NCI-H2227 treated with DMSO at 0.1 percent for 48 hours (cell line): ENCODE data around the gene COL4A6.

ENCODE experiments used
- DNase-seq: peaks from one replicate; lab custom pipeline; 2025; lab: John Stamatoyannopoulos, UW

COL4A6 gene

DNA sequence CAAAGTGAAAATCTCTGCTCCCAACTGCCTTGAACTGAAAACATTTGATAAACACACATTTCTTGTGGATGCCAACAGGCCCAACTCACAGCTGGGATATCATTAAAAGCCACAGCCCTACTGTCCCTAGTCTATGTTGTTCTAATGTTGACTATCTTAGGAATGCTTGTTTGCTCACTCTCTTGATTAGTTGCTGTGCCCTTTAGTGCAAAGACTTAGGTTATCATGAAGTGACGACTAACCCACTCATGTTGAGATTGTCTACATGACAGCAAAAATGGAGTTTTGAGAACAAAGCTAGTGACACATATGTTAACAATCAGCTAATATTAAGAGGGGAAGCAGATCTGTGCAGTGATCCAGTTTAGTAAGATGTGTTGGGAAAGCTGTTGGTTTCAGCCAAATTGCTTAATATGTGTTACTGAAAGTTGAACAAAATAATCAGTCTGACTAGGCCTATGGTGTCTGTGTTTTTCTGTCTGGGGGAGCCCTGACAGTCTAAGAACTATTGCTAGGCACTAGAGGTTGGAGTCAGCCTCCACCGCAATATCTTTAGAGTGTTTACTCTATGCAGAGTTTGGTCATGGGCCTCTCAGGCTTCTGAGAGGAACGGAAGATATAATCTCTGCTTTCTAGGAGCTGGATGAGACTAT lies 221.2 kb downstream of the COL4A6 start:
- DNase-seq: no peak

DNA sequence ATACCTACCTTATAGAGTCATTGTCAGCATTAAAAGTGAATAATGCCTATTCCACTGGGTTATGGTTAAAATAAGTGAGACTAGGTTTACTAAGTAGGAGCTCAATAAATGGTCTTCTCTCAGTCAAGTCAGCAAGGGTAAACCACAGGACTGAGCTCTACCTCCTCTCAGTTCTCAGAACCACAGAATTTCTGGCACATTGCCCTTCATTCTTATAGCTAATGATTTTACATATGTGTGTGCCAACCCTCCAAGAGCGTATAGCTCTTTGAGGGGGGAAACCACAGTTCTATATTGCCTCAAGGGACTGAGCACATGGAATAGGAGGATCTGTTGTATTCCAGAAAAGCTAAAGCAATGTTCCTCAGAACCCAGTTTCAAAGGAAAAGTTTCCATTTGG lies 221.8 kb downstream of the COL4A6 start:
- no peak for DNase-seq

DNA sequence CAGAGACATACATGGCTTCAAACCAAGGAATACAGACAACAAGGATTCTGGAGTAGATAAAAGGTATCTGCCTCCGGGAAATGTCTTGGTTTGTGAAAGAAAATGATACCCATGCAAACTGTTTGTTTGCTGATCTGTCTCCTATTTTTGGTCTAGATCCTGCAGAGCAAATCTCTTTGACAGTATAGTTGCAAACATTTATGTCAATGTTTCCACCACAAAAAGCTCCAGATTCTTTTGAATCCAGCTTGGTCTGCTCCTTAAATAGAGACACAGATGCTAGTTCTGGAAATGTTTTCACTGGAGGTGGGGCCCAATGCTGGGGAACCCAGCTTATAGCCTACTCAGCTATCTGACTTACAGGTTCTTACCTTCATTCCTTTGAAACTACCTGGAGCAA lies 226.9 kb downstream of the COL4A6 start:
- DNase-seq: no peak

GRCh38 chrX:108209006-108209554 lies 229.1 kb downstream of the COL4A6 start:
- no peak for DNase-seq

GRCh38 chrX:108203540-108203939 lies 234.7 kb downstream of the COL4A6 start:
- DNase-seq: no peak

GRCh38 chrX:108199691-108200090 lies 238.5 kb downstream of the COL4A6 start:
- DNase-seq: peak; percentile 3

DNA sequence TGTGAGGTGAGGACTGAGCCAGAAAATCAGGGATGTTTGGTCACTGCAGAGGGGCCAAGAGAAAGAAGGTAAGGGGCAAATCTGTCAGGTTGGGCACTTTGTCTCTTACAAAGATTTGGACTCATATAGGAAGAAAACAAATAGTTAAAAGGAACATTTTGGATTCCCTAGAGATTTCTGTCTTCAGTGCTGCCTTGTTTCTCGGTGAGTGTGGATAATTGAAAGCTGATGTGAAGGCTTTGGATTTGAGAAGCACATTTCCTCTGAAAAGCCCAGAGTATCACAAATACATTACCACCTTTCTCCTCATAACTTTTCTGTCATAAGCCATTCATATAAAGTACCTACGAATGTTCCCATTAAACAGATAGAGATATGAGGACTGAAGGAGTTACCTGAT lies 239.2 kb downstream of the COL4A6 start:
- DNase-seq: no peak

DNA sequence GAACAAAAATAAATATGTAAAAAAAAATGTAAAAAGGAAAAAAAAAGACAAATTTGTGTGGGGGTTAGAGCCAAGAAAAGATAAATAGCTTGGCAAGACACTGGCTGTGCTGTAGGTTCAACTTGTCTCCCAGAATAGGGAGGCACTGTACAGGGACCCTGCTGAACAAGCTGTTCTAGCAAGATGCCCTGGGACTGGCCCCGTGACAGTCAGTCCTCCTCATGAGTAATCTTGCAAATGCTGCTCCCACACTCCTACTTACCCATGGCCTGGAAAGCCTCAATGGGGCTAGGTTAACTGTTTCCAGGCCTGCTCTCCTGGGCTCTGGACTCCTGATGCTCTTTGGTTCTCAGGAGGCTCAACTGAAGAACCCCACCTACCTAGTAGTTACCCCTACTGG lies 239.8 kb downstream of the COL4A6 start:
- DNase-seq: no peak

- DNase-seq: no peak
Observed at GRCh38 chrX:108186811-108187210, 251.4 kb downstream of the COL4A6 start.

DNA sequence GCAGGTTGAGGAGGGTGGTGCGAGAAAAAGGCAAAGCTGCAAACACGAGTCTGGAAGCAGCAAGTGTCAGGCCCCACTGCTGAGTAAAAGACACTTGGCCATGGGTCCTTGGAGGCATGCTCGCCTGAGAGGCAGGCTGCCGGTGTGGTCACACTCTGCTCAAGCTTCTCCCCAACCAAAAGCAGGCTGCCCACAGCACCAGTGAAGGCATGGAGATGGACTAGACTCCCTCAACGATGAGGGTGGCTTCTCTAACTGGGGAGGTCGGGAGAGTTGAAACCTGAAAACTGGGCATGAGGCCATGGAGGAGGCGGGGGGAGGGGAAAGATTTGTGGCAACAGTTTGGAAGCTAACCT lies 260.1 kb downstream of the COL4A6 start:
- DNase-seq: no peak

- no peak for DNase-seq
Observed at GRCh38 chrX:108177351-108178142, 260.7 kb downstream of the COL4A6 start.

DNA sequence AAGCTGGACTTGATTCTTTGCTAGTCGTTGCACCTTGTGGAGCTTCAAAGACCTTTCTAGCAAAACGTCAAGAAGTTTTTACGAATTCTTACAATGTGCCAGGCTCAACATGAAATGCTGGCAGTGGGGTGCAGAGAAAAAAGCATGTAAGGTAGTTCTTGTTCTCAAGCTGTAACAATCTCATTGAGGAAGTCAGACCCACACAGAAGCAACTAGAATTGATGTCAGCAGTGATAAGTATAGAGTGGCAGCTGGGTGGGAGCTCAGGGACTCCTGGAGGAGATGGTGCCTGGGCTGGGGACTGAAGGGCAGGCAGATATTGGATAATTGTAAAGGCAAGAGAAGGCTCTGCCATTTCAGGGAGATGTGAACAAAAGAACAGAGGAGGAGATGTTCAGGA lies 264.3 kb downstream of the COL4A6 start:
- DNase-seq: no peak

- no peak for DNase-seq
Observed at GRCh38 chrX:108171671-108172070, 266.6 kb downstream of the COL4A6 start.

GRCh38 chrX:108169768-108170167 lies 268.5 kb downstream of the COL4A6 start:
- DNase-seq: no peak

GRCh38 chrX:108168961-108169740 lies 269.1 kb downstream of the COL4A6 start:
- DNase-seq: no peak

- no peak for DNase-seq
Observed at GRCh38 chrX:108167211-108167872, 270.9 kb downstream of the COL4A6 start.

- peak; percentile 42 for DNase-seq
Observed at GRCh38 chrX:108165383-108166111, 272.7 kb downstream of the COL4A6 start.

GRCh38 chrX:108163333-108164082 lies 274.7 kb downstream of the COL4A6 start:
- no peak for DNase-seq

DNA sequence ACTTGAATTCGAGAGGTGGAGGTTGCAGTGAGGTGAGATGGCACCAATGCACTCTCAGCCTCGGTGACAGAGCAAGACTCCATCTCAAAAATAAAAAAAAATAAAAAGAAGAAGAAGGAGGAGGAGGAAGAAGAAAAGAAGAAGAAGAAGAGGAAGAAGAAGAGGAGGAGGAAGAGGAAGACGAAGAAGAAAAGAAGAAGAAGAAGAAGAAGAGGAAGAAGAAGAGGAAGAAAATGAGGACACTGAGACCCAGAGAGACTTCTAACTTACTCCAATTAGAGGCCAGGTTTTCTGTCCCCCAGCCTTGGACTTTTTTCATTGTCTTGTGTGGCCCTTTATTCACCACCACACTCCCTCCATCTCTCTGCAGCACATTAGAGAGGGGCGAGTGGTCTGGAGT lies 276.0 kb downstream of the COL4A6 start:
- DNase-seq: no peak

DNA sequence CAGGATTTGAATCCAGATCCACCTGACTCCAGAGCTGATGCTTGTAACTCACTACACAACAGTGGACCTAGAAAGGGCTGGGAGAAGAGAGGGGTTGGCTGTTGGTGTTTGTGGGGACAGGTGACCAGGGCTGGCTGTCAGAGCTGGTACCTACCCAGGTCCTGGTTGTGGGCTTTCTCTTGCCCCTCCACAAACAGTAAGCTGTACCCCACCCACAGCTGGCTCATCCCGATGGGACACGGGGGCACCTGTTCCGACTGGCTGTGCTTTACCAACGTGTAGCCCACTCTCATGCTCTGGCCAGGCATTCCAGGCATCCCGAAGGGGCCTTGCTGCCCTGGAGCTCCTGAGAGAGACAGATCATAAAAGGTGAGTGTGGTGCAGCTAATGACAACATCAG lies 277.9 kb downstream of the COL4A6 start:
- no peak for DNase-seq
